GM12878 (cell line): ENCODE measurements around the gene PLEKHA5. TPM values are rescaled to one million over a fixed set of nuclear protein-coding genes. Genes with fewer than 3 reads are reported as not detected.

Experiments
- SUPT20H ChIP-seq: IDR thresholded peaks from 2 replicates; pipeline ENCODE4 v1.6.1; 2011; ENCODE audit warnings: low read depth, mild to moderate bottlenecking, low read length, moderate library complexity, borderline replicate concordance; ENCODE audit not compliant: control insufficient read depth
- YY1 ChIP-seq: IDR thresholded peaks from 2 replicates; pipeline ENCODE4 v1.6.1; 2011; ENCODE audit warnings: low read depth, mild to moderate bottlenecking, low read length
- ZBTB40 ChIP-seq: fragments of 450-650 bp; IDR thresholded peaks from 2 replicates; pipeline ENCODE4 v1.6.1; 2016; ENCODE audit warnings: mild to moderate bottlenecking, moderate library complexity, borderline replicate concordance
- polyA plus RNA-seq, 11 experiments: library from polyadenylated mRNA; depleted of rRNA in 4 of 11; unstranded in 6 of 11; stranded (reverse) in 5 of 11; fragments of >200 nt; fragmentation: Nextera tagmentation in 4 of 11; fragmentation: Illumina TruSeq in 1 of 11; extraction: Ambion mirVana in 4 of 11; extraction: Trizol in 1 of 11; gene quantifications; 1 replicate in 1 of 11; 2 replicates in 10 of 11; pipeline versions ENCODE4 v1.2.1 to v1.2.3, GENCODE V29; 2011 to 2016; ENCODE audit warnings: inconsistent platforms in 2 of 11, missing spikeins in 2 of 11, low read depth in 1 of 11
- total RNA-seq, 4 experiments: library from RNA; depleted of rRNA in 3 of 4; stranded (reverse); fragments of >200 nt in 3 of 4; fragmentation: Illumina TruSeq in 1 of 4; extraction: Trizol in 1 of 4; gene quantifications; 2 replicates each; pipeline versions ENCODE4 v1.2.1 to v1.2.3, GENCODE V29; 2013 to 2021
- TF ChIP-seq, protein P1 (sequence below): fragments of 150-350 bp; IDR thresholded peaks from 2 replicates; pipeline ENCODE4 v1.6.1; 2016; ENCODE audit warnings: low read depth, low read length
- TF ChIP-seq, protein P2 (sequence below): fragments of 450-650 bp; formaldehyde crosslinking; IDR thresholded peaks from 2 replicates; pipeline ENCODE4 v1.4.0; 2020; ENCODE audit warnings: mild to moderate bottlenecking, moderate library complexity

Gene PLEKHA5
- total and polyA plus RNA-seq, 10 of the 15 experiments (the other 5 are each of a cell fraction or from before 2014, with no cell fraction given): 0.09 to 0.33 (median 0.18) TPM; not detected in 3

DNA sequence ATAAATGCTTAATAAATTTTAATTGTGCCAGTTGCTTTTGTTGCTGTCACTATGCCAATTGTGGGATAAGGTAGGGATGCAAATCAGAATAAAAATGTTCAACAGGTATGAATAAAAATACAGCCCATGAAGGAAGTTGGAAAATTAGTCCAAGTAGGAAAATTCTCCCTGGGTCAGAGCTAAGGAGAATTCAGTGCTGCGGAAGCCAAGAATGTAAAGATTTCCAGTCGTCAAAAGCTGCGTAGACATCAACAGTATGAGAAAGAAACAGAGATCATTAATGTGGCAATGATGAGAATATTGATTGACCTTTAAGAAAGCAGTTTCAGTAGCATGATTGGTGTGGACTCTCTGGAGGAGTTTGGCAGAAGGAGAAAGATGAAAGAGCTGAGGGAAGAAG lies 87.9 kb downstream of the PLEKHA5 start (continued):
- TF ChIP-seq, protein P1, sequence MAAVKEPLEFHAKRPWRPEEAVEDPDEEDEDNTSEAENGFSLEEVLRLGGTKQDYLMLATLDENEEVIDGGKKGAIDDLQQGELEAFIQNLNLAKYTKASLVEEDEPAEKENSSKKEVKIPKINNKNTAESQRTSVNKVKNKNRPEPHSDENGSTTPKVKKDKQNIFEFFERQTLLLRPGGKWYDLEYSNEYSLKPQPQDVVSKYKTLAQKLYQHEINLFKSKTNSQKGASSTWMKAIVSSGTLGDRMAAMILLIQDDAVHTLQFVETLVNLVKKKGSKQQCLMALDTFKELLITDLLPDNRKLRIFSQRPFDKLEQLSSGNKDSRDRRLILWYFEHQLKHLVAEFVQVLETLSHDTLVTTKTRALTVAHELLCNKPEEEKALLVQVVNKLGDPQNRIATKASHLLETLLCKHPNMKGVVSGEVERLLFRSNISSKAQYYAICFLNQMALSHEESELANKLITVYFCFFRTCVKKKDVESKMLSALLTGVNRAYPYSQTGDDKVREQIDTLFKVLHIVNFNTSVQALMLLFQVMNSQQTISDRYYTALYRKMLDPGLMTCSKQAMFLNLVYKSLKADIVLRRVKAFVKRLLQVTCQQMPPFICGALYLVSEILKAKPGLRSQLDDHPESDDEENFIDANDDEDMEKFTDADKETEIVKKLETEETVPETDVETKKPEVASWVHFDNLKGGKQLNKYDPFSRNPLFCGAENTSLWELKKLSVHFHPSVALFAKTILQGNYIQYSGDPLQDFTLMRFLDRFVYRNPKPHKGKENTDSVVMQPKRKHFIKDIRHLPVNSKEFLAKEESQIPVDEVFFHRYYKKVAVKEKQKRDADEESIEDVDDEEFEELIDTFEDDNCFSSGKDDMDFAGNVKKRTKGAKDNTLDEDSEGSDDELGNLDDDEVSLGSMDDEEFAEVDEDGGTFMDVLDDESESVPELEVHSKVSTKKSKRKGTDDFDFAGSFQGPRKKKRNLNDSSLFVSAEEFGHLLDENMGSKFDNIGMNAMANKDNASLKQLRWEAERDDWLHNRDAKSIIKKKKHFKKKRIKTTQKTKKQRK: no peak
- no peak for TF ChIP-seq SUPT20H
- TF ChIP-seq, protein P2, sequence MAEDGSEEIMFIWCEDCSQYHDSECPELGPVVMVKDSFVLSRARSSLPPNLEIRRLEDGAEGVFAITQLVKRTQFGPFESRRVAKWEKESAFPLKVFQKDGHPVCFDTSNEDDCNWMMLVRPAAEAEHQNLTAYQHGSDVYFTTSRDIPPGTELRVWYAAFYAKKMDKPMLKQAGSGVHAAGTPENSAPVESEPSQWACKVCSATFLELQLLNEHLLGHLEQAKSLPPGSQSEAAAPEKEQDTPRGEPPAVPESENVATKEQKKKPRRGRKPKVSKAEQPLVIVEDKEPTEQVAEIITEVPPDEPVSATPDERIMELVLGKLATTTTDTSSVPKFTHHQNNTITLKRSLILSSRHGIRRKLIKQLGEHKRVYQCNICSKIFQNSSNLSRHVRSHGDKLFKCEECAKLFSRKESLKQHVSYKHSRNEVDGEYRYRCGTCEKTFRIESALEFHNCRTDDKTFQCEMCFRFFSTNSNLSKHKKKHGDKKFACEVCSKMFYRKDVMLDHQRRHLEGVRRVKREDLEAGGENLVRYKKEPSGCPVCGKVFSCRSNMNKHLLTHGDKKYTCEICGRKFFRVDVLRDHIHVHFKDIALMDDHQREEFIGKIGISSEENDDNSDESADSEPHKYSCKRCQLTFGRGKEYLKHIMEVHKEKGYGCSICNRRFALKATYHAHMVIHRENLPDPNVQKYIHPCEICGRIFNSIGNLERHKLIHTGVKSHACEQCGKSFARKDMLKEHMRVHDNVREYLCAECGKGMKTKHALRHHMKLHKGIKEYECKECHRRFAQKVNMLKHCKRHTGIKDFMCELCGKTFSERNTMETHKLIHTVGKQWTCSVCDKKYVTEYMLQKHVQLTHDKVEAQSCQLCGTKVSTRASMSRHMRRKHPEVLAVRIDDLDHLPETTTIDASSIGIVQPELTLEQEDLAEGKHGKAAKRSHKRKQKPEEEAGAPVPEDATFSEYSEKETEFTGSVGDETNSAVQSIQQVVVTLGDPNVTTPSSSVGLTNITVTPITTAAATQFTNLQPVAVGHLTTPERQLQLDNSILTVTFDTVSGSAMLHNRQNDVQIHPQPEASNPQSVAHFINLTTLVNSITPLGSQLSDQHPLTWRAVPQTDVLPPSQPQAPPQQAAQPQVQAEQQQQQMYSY (CRISPR knock-in tag): no peak
- no peak for TF ChIP-seq YY1
- TF ChIP-seq ZBTB40: no peak
